GM21526 (cell line): Measurements from ENCODE around the gene IL34.

Experiments
- ATAC-seq: cut with Tn5 transposase; IDR thresholded peaks from one replicate; pipeline ENCODE4 v1.9.1; 2021; ENCODE audit warnings: moderate library complexity; ENCODE audit not compliant: unreplicated experiment, low FRiP score

The IL34 gene

DNA sequence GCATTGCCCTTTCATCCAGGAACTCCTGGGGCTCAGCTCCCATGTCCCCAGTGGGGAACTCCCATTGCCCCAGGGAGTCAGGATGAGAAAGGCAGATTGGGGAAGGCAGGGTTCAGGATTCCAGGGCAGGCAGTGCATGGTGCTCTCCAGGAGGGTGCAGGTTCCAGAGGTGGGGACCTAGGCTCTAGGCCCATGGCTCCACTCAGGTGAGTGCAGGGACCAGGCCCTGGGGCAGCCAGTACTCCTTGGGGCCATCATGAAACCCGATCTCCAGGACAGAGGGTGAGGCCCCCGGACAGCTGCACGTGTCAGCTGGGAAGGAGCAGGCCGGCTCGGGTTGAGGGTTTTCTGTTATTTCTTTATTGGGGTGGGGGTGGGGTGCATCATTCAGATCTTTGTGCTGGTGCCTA is 40.7 kb downstream of the IL34 start:
- ATAC-seq = no peak

DNA sequence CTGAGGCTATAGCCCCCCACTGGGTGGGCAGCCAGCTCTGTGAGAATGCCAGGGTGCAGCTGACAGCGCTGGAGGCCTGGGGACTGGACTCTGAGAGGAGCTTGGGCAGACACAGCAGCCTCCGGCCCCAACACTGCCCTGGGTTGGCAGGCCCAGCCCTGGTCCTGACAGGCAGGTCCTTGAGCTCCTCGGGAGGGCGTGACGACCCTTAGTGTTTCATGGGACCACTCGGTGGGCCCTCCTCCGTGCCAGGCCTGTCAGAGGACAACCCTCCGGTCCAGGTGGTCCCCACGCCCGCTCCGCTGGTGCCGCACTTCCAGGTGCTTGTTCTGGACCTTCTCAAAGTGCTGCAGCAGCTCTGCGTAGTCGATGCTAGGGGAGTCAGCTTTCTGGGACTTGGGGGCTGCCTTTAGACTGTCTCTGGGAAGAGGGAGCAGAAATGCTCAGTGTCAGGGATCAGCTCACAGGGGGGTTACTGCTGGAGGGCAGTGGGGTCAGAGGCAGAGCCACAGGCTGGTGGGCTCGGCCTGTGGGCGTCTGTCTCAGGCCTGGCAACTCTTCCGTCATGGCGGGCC is 41.4 kb downstream of the IL34 start:
- no peak for ATAC-seq

DNA sequence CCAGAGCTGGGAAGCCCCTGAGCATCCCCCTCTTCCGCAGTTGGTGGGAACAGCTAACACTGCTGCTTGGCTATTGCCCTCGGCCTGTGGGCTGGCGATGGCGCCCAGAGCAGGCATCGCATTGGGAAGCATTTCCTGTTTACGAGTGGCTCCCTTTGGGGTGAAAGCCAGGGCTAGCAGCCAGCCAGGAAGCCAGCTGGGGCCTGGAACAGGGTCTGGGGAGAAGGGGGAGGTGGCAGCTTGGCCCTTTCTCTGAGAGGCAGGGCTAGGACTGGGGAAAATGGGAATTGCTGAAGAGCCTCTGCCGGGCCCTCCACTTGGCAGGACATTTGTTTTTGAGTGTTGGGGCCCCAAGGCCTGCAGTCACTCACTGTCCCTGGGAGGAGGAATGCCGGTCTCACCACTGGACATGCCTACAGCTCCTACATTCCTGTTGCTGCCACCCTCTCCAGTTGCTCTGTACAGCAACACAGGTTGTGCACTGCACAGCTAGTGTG is 41.9 kb downstream of the IL34 start:
- ATAC-seq = no peak

DNA sequence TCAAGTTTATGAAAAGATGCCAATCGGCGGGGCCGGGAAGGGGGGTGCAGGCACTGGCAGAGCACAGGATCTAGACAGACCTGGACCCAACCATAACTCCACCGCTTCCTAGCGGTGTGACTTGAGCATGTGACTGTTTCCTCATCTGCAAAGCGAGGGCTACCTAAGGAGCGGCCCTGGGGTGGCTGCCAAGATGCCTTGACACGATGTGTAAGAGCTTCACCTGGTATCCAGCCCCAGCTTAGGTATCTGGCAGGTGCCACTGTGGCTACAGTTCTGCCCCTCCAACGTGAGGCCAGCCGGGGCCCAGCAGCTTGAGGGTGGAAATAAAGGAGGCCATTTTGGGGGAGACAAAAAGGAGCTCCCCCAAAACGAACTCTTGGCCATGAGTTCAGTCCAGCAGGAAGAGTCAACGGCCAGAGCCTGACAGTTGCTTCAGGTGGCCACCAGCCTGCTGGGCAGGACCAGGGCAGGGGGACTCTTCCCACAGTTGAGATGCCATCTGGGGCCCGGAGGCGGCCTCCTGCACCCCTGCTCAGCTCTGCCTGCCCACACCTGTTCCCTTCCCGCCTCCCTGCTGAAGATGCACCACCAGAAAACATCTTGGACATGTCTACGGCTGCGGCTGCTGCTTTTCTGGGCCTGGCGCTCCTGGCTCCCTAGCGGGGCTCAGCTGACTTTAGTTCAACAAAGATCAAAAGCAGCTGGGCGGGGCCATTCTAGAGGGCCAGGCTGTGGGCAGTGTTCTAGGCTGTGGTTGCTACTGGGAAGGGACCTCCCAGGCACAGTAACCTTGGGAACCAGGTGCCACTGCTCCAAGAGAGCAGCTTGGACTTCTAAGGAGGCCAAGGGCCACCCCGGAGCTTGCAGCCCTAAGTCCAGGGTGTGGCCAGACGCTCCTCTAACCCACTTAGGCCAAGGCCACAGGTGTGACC is 42.9 kb downstream of the IL34 start:
- no peak for ATAC-seq

DNA sequence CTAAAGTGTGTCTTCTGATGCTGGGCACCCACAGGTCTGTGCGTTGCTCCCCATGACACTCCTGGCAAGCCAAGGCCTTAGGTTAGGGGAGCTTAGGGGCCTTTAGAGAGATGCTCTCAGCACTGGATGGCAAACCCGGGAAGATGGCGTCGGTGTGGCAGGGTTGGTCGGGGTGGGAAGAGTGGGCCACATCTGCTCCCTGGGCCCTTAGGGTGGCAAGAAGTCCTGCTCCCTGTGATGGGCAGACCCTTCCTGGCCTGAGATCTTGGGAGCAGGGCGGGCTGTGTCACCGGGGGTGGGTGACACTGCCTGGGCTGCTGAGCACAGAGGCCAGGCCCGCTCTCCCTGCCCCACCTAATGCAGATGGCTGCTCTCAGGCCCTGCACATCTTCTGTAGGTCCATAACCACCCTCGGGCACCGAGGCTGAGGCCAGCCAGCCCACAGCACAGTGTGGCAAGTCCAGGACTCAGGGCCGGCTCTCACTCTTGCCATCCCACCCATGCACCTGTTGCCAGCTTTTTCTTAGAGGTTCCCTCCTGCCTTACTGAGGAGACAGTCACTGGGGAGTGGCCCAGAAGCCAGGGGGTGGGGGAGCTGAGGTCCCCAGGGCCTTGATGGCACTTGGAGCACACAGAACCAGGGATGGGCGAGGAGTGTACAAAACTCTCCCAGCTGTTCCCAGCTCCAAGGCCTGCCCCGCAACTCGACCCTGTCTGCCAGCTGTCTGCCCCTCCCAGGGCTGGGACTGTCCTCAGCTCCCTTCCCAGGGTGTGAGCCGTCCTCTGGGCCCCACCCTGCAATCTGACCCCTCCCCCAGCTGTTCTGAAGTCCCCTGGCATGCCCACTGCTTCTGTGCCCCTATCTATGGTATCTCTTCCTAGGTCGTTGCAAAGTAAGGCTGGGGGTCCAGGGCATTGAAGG is 43.9 kb downstream of the IL34 start:
- ATAC-seq = no peak

DNA sequence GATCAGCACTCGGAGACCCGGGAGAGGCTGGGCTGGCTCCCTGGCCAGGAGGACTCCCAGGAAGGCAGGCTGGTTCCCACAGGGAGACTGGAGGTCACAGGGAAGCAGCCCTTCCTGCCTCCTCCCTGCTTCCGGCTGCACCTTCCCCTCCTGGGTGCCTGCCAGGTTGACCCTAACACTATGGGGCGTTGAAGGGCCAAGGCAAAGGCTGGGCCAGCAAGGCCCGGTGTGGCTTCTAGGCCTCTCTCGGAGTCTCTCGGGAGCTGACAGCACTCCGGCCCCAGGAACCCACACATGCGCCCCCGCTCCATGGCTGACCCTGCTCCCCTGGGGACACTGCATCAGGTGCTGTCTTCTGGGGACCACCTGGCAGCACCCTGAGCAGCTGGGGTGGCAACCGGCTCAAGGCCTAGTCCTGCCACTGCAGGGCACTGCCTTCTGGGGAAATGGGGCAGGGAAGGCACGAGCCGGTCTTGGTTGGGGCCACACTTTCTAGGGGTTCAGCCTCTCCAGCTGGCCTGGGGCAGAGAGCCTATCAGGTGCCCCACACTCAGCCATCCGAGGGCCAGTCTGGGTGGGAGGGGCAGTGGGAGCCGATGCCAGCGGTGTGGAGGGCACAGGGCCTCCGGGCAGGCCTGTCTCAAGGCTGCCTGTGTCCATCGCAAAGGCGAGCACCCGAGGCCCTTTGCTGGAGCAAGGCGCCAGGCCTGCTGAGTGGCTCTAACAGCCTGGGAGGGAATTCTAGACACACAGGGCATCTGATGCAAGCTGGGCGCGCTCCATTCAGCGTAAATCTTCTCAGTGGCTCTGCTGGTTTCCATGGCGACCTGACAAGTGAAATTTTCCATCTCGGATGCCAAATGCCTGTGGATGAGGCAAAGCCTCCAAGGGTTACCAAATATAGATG is 45.1 kb downstream of the IL34 start:
- no peak for ATAC-seq

DNA sequence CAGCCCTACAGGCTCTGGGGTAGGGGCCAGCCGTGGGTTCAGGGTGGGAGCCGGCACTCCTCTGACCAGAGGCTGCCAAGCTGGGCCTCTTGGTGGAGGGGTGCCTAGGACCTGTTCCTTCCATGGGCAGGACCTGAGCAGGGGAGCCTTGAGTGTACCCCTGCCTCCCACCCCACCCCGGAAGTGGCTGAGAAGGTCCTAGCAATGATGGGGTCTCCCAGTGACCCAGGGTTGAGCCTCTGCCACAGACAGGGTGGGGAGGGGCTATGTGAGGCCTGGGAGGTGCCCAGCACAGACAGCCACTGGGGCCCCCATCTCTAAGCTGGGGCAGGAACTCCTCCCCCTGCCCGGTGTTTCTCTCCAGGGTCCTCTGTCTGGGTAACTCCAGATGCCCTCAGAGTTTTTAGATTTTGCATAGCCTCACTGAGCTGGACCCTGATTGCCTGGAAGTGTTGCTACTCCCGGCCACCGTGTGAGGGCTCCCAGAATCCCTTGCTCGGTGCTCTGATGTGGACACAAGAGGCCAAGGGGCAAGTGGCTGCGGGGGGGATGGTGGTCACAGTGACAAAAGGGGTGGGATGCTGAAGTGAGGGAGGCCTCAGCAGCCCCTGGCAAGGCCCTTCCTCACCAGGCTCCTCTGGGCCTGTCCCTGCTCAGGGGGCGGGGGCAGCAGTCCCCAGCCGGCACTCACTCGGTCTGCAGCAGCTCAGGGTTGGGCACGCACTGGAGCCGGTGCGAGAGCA is 45.9 kb downstream of the IL34 start:
- no peak for ATAC-seq

DNA sequence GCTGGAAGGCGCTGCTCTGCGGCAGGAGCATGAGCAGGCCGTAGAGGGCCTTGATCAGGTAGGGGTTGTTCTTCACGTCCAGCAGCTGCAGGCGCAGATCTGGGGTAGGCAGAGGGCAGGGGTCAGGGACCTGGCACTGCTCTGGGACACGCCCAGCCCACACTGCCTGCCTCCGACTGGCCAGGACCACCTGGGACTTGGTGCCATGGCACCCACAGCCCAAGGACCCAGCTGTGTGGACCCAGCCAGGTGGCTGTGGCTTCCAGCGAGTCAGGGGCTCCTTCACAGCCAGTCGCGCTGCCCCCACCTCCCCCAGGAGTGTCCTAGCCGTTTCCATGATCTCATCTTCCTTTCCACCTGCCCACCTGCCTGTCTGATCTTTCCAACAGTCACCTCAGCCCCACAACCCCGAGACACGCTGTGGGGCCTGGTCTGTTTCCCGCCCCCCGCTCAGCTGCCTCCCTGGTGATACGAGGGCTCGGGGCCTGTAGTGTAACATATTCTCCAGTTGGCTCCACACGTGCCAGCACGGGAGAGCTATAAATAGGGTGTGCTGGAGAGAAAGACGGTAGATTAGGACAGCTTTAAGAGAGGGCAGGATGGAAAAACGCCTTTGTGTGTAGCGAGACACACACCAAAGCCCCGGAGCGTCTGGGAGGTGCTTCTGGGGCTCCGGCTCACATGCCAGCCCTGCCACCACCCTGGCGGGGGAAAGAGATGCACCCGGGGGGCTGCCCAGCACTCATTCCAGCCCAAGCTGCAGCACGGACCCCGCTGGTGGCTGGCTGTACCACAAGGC is 46.7 kb downstream of the IL34 start:
- no peak for ATAC-seq

DNA sequence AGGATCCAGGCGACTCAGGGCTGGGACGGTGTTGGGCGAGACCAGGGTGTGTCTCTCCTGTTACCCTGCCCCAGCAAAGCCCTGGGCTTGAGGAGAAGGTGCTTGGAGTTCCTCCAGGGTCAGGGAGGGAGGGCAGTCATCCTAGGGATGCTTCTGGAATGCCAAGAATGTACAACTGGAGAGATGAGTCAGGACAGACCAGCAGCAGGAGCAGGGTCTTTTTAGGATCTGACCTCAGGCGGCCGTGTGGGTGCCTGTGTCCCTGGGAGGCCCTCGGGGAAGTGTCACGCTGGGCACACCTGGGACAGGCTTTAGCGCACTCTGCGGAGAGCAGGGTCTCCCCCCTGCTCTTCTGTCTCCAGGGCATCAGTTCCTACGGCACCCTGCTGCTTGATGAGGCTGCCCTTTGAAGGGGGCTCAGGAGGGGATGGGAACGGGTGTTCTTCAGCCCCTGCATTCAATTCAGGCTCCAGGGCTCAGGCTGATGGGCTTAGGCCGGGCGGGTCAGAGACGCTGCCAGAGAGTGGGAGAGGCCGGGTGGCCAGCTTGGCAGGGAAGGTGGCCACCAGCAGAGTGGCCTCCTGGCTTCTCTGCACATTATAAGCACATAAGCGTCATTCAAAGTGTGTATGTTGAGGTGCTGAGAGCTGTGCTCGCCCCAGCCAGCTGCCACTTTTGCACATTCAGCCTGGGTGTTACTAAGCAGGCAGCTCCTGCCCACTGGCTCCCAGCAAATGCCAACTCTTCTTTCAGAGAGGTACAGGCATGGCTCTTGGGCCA is 47.9 kb downstream of the IL34 start:
- ATAC-seq = no peak

DNA sequence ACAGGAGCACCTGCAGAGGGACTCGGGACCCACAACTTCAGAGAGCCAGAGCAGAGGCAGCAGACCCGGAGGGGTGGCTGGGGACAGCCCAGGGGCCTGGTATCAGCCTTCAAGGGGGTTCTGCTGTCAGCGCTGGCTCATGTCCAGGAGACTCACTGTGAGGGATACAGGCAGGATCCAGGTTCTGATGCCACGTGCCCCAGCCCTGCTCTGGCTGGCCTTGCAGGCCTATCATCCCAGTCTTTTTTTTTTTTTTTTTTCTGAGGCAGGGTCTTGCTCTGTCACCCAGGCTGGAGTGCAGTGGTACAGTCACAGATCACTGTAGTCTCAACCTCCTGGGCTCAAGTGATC is 48.5 kb downstream of the IL34 start:
- ATAC-seq = no peak

DNA sequence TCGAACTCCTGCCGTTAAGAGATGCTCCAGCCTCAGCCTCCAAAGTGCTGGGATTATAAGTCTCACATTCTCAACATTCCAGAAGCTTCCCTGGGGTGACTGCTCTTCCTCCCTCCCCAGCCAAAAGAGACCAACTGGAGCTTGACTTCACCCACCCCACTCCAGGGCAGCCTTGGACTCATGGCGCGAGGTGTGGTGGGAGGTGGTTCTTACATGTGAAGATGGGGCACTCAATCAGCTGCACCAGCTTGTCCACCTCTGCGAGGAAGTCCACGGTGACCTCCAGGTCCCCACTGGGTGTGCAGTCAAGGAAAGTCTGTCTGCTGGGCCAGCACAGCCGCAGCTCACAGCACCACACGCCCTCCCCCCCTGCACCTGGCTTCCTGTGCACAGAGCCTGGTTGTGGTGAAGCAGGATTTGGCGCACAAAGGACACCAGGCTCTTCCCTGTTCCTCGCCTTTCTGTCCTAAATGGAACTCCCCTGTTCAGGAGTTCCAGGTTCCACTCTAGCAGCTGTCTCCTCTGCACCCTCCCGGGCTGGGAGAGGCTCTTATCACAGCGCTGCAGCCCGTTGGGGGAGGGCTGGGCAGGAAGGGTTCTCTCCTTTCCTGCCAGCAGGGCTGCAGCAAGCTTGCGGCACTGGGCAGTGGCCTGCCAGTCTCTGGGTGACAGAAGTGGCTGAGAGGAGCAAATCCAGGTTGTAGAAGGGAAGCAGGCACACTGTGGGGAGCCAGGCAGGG is 49.1 kb downstream of the IL34 start:
- ATAC-seq = no peak

DNA sequence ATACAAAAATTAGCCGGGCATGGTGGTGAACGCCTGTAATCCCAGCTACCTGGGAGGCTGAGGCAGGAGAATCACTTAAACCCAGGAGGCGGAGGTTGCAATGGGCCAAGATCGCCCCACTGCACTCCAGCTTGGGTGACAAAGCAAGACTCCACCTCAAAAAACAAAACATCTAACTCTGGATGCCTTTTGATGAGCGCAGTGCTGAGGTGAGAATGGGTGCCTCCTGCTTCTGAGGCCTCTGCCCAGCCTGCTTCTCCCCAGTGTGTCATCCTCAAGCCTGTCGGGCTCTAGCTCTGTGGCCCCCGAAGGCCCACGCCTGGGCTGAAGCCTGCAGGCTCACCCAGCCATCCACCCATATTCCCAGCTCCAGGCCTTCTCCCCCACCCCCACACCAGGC is 50.0 kb downstream of the IL34 start:
- no peak for ATAC-seq

DNA sequence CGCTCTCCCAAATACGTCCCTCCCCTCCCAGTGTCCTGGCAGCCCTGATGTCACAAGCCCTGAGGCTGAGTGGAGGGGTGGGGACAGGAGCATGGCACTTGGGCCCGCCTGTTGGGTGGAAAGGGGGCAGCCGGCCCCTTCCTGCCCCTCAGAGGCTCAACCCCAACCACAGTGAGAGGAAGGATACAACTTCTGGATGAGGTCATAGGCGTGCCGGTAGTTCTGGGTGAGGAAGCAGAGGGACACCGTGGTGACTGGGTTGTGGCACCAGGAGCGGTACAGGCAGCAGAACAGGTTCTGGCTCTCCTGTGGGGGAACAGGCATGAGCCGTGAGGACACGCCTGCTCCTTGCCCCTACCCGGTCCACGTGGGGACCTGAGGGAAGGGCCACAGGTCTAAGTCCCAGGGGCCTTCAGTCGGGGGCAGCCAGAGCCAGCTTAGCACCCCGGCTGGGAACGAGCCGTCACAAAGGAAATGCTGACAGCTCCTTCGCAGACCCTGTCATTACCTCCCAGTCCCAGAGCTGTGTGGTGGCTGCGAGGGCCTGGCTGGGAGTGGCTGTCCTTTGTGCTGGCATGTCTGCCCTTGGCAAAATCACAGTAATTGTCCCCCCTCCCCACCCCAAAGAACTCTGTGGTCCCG is 50.7 kb downstream of the IL34 start:
- ATAC-seq = no peak

DNA sequence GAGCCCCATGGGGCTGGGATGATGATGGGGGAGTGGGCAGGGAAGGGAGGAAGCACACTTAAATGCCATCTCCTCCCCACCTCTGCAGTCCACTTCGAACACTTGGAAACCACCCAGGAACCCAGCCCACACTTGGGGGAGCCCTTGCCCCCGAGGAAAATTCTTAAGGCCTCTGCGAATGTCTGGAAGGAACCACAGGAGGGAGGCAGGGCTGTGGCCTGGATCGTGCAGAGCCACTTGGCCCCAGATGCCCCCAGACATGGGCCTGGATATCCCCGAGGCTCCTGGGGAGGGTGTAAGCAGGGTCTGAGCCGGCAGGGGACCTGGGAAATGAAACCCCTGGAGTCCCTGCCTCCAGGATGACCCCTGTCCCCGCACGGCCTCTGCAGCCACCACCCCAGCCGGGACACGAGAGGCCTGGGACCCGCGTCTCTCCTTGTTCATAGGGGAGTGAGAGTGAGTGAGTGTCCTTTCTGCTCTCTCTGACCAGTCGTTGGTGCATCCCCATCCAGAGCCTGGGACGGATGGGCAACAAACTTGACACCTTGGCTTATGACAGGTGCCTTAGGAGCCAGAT is 51.3 kb downstream of the IL34 start:
- ATAC-seq = no peak

DNA sequence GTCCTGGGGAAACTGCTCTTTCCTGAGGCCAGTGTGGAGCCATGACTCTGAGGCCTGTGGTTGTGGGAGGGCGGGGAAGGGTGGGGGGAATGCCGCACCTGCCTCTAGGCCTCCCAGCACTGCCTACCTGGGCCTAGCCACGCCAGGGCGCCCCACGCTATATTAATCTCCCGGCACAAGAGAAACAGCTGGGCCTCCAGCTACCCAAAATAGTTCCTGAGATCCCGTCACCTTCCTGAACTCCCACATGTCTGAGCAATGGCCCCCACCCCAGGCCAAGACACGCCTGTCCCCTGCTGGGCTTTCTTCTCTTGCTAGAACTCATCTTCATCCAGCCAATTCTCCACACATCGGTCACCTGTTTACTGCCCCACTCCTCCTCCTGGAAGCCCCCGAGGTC is 52.5 kb downstream of the IL34 start:
- ATAC-seq = no peak

DNA sequence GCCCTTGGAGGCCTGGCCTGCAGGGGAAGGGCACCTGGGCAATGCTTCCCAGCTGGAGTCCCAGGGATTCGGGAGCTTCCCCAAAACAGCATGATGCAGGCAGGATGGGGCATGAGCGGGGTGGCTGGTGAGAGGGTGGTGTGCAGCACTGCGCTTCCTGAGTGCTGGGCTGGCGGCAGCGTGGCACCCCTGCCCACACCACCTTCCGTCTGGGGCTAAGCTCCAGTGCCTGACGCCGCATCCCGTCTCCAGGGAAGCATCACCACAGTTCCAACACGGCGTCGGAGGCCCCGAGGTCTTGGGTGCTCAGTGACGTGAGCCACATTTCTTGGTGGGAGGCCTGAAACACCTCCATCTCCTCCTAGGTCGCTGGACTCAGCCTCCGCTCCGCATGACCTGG is 53.3 kb downstream of the IL34 start:
- ATAC-seq = no peak
